ENCODE results near the gene MAMDC4. TPM values are rescaled to one million over a fixed set of nuclear protein-coding genes. Genes with fewer than 3 reads are reported as not detected.
A peak's percentile ranks its signal among the peaks of the same experiment; 100 is the strongest.
"Not testable (repeated sequence)": the region's sequence is repeated elsewhere in the genome, so short reads cannot be mapped to it uniquely, and the experiment has no call there.

MAMDC4 gene
- total RNA-seq, 1 donor from 2014 or later, result 4.8 TPM

DNA sequence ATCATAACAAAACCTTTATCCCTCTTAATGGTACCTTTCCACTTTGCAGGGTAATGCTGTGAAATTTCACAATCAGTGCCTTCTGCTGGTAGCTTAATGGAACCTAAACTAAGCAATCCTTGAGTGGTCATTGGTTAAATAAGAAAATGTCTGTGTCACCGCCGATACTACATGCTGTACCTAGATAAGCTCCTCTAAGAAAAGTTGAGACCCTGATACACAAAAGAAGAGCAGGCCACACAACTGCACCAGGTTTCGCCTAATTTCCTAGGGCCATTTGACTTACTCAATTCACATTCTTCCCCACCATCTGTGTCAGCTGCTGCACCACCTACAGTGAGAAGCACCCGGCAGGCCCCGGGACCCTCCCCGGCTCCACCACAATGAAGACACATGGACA lies 23.0 kb downstream of the MAMDC4 start:
- H3K4me3 ChIP-seq (ENCODE audit: low read depth, low read length), result no peak overlapping the region
- no peak for DNase-seq (ENCODE audit: low read depth)
- TF ChIP-seq, protein P1, sequence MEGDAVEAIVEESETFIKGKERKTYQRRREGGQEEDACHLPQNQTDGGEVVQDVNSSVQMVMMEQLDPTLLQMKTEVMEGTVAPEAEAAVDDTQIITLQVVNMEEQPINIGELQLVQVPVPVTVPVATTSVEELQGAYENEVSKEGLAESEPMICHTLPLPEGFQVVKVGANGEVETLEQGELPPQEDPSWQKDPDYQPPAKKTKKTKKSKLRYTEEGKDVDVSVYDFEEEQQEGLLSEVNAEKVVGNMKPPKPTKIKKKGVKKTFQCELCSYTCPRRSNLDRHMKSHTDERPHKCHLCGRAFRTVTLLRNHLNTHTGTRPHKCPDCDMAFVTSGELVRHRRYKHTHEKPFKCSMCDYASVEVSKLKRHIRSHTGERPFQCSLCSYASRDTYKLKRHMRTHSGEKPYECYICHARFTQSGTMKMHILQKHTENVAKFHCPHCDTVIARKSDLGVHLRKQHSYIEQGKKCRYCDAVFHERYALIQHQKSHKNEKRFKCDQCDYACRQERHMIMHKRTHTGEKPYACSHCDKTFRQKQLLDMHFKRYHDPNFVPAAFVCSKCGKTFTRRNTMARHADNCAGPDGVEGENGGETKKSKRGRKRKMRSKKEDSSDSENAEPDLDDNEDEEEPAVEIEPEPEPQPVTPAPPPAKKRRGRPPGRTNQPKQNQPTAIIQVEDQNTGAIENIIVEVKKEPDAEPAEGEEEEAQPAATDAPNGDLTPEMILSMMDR (conservative IDR thresholded peaks at IDR 0.05; ENCODE audit: low read depth, low read length), result no peak

DNA sequence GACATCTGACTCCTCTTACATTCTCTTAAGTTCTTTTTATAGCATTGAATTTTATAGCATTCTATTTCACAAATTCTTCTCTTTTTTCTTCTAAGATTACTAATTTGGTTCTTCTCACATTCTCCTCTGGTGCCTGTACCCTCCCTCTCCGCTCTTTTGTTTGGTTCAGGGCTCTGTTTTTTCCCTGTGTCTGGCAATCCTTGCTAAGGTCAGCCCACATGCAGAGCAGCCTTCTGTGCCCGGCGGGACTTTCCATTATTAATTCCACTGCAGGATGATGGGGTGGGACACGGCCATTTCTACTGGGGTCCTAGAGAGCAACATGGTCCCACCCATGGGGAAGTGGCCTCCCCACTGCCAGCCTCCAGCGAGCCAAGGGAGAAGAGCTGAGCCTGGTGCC lies 24.3 kb downstream of the MAMDC4 start:
- no peak overlapping the region for H3K4me3 ChIP-seq (ENCODE audit: low read depth, low read length)
- no peak for DNase-seq (ENCODE audit: low read depth)
- TF ChIP-seq, protein P1 (conservative IDR thresholded peaks at IDR 0.05; ENCODE audit: low read depth, low read length), result no peak

DNA sequence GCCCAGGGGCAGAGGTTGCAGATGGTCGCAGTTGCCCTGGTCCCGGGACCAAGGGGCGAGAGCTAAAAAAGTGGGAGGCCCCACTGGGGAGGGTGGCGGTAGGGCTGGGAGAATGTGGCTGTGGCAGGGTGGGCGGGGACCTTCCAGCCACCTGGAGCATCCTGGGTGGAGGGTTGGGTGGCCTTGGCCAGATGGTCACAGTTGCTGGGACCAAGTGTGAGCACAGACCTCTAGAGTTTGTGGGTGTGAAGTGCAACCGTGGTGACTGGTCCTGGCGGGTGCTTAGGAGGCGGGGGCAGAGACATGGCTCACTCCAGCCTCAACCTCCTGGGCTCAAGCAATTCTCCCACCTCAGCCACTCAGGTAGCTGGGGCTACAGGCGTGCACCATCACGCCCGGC lies 28.5 kb downstream of the MAMDC4 start:
- TF ChIP-seq, protein P1 (conservative IDR thresholded peaks at IDR 0.05; ENCODE audit: low read depth, low read length), result no peak
- DNase-seq (ENCODE audit: low read depth), result no peak
- H3K4me3 ChIP-seq (ENCODE audit: low read depth, low read length), result no peak overlapping the region

DNA sequence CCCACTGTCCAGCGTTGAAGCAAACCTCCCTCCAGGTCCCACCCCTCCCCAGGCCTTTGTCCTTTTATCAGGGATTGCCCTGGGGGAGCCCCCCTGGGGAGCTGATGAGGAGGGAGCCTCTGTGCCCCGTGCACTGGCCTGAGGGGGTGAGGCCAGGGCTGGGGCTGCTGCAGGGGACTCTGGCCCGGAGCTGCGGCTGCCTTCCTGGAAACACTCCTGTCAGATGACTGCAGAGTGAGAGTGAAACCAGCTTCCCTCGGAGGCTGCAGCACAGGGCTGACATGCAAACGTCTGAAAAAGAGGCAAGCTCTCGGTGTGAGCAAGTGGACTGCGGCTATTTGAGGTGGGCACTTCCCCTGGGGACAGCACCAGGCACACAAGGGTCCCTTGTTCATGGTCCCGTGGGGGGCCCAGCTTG lies 29.6 kb downstream of the MAMDC4 start:
- H3K4me3 ChIP-seq (ENCODE audit: low read depth, low read length), result peak overlapping the region; percentile 6
- TF ChIP-seq, protein P1 (conservative IDR thresholded peaks at IDR 0.05; ENCODE audit: low read depth, low read length), result no peak
- no peak for DNase-seq (ENCODE audit: low read depth)

DNA sequence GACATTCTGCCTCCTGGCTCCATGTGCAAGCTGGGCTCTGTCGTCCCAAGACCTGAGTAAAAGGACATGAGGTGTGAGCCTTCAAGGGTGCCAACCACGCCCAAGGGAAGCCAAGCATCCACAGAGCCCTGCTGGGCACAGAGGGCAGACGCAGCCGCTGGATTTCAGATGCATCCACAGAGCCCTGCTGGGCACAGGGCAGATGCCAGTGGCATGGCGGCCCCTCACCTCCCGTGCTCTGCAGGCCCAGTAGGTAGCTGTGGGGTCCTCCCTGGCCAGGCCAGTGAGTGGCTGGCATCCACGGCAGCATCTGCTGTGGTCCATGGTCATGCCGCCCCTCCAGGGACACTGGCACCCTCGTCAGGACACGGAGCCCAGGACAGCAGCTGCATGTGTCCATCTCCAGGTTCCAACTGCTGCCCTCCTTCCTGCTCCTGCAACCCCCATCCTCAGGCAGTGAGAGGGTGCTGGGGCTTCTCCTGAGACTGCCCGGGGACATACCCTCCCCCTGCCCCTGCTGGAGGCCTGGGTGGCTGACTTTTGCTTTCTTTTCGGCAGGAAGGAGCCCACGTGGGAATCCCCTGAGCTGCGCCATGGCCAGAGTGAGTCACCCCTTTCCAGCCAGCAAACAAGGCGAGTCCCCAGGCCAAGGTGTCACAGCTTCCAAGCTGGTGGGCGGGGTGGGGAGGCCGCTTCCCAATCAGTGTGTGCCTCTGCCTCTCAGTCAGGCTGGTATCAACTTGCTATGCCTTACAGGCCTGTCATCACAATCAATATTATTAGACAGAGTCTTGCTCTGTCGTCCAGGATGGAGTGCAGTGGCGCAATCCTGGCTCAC lies 30.2 kb downstream of the MAMDC4 start:
- peak; percentile 43 for DNase-seq (ENCODE audit: low read depth)
- H3K4me3 ChIP-seq (ENCODE audit: low read depth, low read length), result peak overlapping the region; percentile 7
- TF ChIP-seq, protein P1 (conservative IDR thresholded peaks at IDR 0.05; ENCODE audit: low read depth, low read length), result no peak

DNA sequence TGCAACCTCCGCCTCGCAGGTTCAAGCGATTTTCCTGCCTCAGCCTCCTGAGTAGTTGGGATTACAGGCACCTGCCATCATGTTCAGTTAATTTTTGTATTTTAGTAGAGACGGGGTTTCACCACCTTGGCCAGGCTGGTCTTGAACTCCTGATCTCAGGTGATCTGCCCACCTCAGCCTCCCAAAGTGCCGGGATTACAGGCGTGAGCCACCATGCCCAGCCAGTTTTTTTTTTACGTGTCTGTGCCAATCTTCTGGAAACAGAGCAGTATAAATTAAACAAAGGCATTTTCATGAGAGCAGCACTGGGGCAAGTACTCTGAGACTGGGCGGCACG lies 30.8 kb downstream of the MAMDC4 start:
- not testable (repeated sequence) for H3K4me3 ChIP-seq (ENCODE audit: low read depth, low read length); DNase-seq (ENCODE audit: low read depth)

DNA sequence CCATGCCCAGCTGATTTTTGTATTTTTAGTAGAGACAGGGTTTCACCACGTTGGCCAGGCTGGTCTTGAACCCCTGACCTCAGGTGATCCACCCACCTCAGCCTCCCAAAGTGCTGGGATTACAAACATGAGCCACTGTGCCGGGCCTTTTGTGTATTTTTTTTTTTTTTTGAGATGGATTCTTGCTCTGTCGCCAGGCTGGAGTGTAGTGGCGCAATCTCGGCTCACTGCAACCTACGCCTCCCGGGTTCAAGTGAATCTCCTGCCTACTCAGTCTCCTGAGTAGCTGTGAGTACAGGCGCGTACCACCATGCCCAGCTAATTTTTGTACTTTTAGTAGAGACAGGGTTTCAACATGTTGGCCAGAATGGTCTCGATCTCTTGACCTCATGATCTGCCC lies 31.5 kb downstream of the MAMDC4 start:
- DNase-seq (ENCODE audit: low read depth); H3K4me3 ChIP-seq (ENCODE audit: low read depth, low read length): not testable (repeated sequence)

DNA sequence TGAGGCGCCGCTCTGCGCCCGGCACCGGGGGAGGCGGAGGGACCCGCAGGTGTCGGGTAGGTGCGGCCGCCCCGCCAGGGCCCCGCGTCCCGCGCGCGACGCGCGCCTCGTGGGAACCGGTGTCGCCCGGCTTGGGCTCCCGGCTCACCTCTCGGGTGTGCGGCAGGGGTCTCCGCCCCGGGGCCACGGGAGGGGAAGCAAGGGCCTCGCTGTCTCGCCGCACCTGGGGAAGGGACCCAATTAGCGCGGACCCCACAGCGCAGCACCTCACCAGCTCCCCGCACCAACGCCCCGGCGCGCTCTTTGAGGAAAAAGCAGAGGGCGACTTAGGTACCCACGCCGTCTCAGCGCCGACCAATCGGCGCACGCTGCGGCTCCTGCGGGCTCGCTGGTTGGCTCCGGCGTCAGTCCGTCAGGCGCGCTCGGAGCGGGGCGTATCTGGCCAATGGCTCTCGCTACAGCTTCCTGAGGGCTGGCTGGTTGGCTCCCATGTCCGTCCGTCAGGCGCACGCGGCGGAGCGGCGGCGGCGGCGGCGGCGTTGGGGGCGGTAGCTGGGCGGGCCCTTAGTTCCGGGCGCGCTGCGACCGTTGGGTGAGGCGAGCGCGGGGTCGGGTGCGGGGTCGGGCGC lies 33.9 kb downstream of the MAMDC4 start, which contains the start of gene TRAF2:
Gene TRAF2, plus strand, starts transcription at position 567 of the 629 bp plus-strand sequence. CDS start 12,225 bp downstream, outside the sequence.
- TF ChIP-seq, protein P1 (conservative IDR thresholded peaks at IDR 0.05; ENCODE audit: low read depth, low read length), result no peak
- peak; percentile 77 for DNase-seq (ENCODE audit: low read depth)
- H3K4me3 ChIP-seq (ENCODE audit: low read depth, low read length), result peak within 1 kb of the TSS; percentile 93
